HFFc6 (cell line): ENCODE measurements around the gene C4orf50. TPM values are rescaled to one million over a fixed set of nuclear protein-coding genes. Genes with fewer than 3 reads are reported as not detected.

Source experiments
- DNase-seq: peaks from one replicate; pipeline ENCODE4 v3.0.0-alpha.2; 2018
- H3K27ac Mint-ChIP-seq: 2 replicates; pipeline ENCODE4 v1.8.0; 2020; ENCODE audit warnings: mild to moderate bottlenecking, mixed read lengths
- H3K27me3 Mint-ChIP-seq: 2 replicates; pipeline ENCODE4 v1.8.0; 2021; ENCODE audit warnings: mild to moderate bottlenecking, moderate library complexity, mixed read lengths; ENCODE audit not compliant: insufficient read depth
- H3K36me3 Mint-ChIP-seq: 2 replicates; pipeline ENCODE4 v1.8.0; 2021; ENCODE audit warnings: low read depth, mixed read lengths
- H3K4me1 Mint-ChIP-seq: 2 replicates; pipeline ENCODE4 v1.8.0; 2020; ENCODE audit warnings: low read depth, mixed read lengths
- H3K4me3 Mint-ChIP-seq: 2 replicates; pipeline ENCODE4 v1.8.0; 2020; ENCODE audit warnings: mild to moderate bottlenecking, moderate library complexity, mixed read lengths
- H3K9me3 Mint-ChIP-seq: 2 replicates; pipeline ENCODE4 v1.8.0; 2020; ENCODE audit warnings: mild to moderate bottlenecking, mixed read lengths
- CTCF ChIP-seq: fragments of 200-600 bp; sonication (generic); IDR thresholded peaks from 2 replicates; pipeline ENCODE4 v1.5.0; 2021; ENCODE audit warnings: antibody characterized with exemption, mild to moderate bottlenecking
- total RNA-seq, 6 experiments: library from RNA; stranded (reverse); fragmentation: NEBNext Ultra II Directional; extraction: Animal tissue kit (Norgen Biotek cat#: 25700); gene quantifications; 2 replicates in 1 of 6; 3 replicates in 5 of 6; pipeline ENCODE4 v1.2.3, GENCODE V29; 2021

C4orf50 gene
- total RNA-seq, 6 experiments from 2014 or later = not detected

GRCh38 chr4:5923376-5923775 is 94.9 kb downstream of the C4orf50 start:
- Mint-ChIP-seq H3K4me3 (no peak overlapping the region), H3K27ac (no peak overlapping the region), H3K27me3 (peaks cover 1% of the 10 kb centered on the region), H3K4me1 (no peaks in the 10 kb centered on the region), H3K36me3 (peaks cover 6% of the 10 kb centered on the region; the same call in 1 of the 2 replicates), H3K9me3 (peaks cover 21% of the 10 kb centered on the region)
- no peak for DNase-seq
- TF ChIP-seq CTCF = no peak

- DNase-seq = no peak
- H3K36me3 Mint-ChIP-seq = peaks cover 10% of the 10 kb centered on the region
- H3K9me3 Mint-ChIP-seq = peaks cover 29% of the 10 kb centered on the region
- H3K4me1 Mint-ChIP-seq = no peaks in the 10 kb centered on the region
- no peak overlapping the region for H3K4me3 Mint-ChIP-seq
- TF ChIP-seq CTCF = no peak
- H3K27me3 Mint-ChIP-seq = peaks cover 1% of the 10 kb centered on the region; the same call in 1 of the 2 replicates
- no peak overlapping the region for H3K27ac Mint-ChIP-seq
These were observed 95.7 kb downstream of the C4orf50 start for GRCh38 chr4:5922556-5922955.

- TF ChIP-seq CTCF = no peak
- Mint-ChIP-seq H3K36me3 (peaks cover 10% of the 10 kb centered on the region), H3K9me3 (peaks cover 30% of the 10 kb centered on the region), H3K4me1 (no peaks in the 10 kb centered on the region), H3K27ac (no peak overlapping the region), H3K4me3 (no peak overlapping the region), H3K27me3 (peaks cover 1% of the 10 kb centered on the region; the same call in 1 of the 2 replicates)
- DNase-seq = no peak
These were observed 96.2 kb downstream of the C4orf50 start for GRCh38 chr4:5921981-5922380.

- Mint-ChIP-seq H3K27ac (no peak overlapping the region), H3K9me3 (peaks cover 35% of the 10 kb centered on the region), H3K4me3 (no peak overlapping the region), H3K36me3 (peaks cover 10% of the 10 kb centered on the region), H3K4me1 (no peaks in the 10 kb centered on the region), H3K27me3 (peaks cover 3% of the 10 kb centered on the region; the same call in 1 of the 2 replicates)
- no peak for TF ChIP-seq CTCF
- DNase-seq = no peak
These were observed 96.9 kb downstream of the C4orf50 start for GRCh38 chr4:5921101-5921980.

GRCh38 chr4:5919571-5919970 is 98.7 kb downstream of the C4orf50 start:
- DNase-seq = no peak
- Mint-ChIP-seq H3K27ac (no peak overlapping the region), H3K4me3 (no peak overlapping the region), H3K36me3 (peaks cover 10% of the 10 kb centered on the region), H3K27me3 (peaks cover 3% of the 10 kb centered on the region; the same call in 1 of the 2 replicates), H3K4me1 (no peaks in the 10 kb centered on the region), H3K9me3 (peaks cover 42% of the 10 kb centered on the region)
- no peak for TF ChIP-seq CTCF
